HG02642 (cell line): ENCODE measurements around the gene IQGAP2.

ENCODE experiments used
- ATAC-seq: cut with Tn5 transposase; IDR thresholded peaks from one replicate; pipeline ENCODE4 v1.9.1; 2021; ENCODE audit warnings: mild to moderate bottlenecking; ENCODE audit not compliant: unreplicated experiment, poor library complexity

The IQGAP2 gene

DNA sequence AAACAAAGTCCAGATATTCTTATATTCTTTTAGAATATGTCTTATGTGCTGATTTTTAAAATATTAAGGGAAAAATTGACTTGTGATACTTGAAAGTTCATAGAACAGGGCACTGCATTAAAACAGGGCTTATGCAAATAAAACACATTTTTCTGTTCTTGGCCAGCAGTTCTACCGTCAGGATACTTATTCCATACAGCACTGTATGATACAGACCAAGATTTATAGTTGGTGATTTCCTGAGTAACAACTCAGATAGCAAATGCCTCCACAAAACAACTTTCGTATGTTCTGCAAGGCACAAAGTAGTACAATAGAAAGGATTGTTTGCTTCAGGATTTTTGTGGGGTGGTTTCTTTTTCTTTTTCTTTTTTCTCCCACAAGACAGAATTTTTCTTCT is 150.2 kb downstream of the IQGAP2 start:
- ATAC-seq = no peak

GRCh38 chr5:76555114-76555513 is 152.0 kb downstream of the IQGAP2 start:
- ATAC-seq = no peak

DNA sequence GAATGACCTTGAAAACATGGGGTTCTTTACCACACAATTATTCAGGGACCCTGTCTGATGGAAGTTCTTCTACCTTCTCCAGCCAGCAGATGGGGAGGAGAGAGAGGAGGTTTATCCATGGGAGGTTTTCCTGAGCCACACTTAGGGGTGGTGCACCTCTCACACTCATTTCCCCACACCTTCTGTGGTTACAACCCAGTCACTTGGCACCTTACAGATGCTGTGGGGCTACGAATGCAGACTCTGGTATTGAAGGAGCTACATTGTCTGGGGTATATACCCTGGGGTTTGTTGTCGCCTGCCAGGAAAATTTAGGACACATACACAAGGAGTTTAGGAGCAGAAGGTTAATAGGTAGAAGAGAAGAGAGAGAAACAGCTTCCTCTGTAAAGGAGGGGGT is 152.6 kb downstream of the IQGAP2 start:
- ATAC-seq = no peak

DNA sequence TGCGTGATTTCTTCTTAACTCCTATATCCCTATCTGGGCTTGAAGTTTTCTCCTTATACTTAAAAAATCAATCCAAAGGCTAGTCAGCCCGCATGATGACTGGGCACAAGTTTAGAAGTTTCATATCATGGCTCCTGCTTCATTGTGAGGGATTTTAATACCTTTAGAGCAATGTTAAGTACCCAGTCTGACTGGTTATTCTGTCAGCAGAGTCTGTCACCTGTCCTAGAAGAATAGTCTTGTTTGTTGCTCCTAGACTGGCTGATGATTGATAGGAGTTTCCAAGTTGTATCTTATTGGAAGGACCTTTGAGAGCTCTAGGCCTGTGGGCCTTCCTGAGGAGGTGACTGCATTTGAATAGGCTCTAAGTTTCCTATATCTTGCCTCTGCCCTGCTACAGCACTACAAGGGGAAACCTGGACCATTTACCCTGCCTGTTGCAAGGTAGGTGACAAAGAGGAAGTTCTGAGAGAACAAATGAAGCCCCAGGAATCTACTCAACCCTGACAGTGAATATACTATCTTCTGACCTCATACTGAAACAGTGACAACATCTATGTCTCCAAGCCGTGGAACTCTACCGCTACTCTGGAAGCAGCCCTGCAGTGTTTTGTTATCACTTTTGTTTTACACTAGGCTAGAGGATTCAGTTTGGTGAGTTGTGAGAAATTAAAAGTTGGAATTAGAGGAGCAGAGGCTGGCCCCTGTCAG is 153.6 kb downstream of the IQGAP2 start:
- peak; percentile 88 for ATAC-seq

DNA sequence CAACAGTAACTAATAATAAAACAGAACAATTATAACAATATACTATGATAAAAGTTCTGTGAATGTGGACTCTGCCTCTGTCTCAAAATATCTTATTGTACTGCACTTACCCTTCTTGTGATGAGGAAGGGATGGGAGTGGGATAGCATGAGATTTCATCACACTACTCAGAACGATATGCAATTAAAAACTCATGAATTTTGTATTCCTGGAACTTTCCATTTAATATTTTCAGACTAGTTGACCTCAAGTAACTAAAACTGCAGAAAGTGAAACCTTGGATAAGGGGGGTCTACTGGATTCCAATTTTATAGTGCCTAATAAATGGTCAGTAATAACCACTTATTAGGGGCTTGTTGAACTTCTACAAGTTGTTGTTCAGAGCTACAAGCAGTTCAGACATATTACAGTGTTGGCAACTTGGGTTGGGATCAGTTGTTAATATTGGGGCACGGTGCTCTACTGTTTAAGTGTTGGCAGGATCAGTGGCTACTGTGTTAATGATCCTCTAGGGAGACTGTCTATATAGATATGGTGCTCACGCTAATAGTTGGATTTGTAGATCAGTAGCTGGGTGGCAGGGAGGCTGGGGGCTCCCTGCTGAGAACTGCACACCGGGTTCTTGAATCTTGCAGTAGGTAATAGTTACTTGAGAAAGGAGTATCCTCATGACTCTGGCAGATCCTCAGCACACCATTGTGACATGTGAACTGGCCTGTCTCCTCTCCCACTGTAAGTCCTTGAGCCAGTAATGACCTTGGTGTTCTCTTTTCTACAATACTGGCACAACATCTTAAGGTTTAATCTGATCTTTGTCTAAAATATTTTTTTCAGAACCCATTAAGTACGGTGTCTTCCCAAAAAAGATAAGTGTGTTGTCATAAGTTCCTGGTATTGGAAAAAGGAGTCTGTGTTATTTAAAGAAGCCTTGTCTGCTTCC is 158.1 kb downstream of the IQGAP2 start:
- ATAC-seq = no peak

GRCh38 chr5:76561959-76562358 is 158.9 kb downstream of the IQGAP2 start:
- no peak for ATAC-seq

GRCh38 chr5:76565009-76565408 is 161.9 kb downstream of the IQGAP2 start:
- no peak for ATAC-seq

DNA sequence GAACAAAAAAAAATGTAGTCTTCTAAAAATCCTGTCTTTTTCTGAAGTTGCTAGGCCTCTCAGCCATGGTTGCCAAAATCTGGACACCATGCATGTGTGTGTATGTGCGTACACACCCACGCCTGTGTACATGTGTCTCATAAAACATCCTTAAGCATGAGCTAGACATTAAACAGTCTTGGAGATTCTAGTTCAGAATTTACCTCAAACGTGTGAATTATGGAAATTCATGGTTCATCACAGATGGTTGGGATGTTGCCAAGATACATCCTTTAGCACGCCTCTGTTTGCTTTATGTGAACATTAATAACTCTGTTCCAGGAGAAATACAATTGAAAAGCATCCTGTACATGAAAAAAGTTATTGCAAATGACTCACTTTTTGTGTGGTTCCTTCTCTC is 167.1 kb downstream of the IQGAP2 start:
- ATAC-seq = no peak

GRCh38 chr5:76571559-76571958 is 168.5 kb downstream of the IQGAP2 start:
- no peak for ATAC-seq

DNA sequence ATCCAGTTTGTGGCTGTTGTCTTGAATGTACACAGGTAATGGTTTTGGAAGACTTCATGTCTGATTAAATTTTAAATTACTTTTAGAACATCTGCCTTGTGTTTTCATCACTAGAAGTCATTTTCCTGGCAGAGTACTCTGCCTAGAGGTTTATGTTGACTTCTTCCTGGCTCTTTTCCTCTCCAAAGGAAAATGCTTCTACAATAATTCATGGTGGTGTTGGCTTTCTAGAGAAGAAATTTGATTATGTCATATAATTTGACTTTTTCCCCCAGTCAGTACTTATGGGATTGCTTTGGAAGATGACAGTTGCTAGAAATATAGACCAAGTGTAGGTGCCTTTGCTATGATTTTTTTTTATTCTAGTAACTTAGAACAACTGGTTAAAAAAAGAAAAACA is 173.4 kb downstream of the IQGAP2 start:
- no peak for ATAC-seq

- no peak for ATAC-seq
Measured at GRCh38 chr5:76576996-76577395, 173.9 kb downstream of the IQGAP2 start.

DNA sequence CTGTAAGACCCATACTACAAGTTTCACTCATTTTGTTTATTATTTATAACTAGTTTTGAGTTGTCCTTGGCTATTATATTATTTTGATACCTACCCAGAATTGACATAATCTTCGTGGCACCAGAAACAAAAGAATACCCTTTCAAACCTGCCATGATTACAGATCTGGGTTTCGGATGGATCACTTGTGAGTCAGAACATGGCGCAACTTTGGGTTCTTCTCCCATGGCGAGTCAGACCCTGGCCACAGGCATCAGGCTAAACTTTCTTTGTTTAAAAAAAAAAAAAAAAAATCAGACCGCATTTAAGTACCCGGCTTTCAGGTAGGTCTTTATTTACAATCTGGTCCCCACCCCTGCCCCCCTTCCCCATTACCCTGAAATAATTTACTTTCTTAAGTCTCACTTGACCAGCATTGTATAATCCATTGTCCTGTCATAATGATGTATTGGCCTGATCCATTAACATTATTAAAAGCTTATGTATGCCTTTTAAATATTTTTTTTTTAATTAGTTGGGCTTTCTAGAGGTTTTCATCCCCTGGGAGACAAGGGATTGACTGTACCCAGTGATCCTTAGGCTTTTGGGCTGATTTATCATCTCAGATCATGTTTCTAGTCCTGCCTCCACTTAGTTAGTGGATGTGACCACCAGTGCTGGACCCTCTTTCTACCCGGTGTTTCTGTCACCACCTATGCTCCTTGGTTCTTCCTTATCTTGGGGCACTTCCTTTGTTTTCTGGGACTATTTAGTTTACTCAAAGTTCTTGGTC is 176.3 kb downstream of the IQGAP2 start:
- no peak for ATAC-seq

DNA sequence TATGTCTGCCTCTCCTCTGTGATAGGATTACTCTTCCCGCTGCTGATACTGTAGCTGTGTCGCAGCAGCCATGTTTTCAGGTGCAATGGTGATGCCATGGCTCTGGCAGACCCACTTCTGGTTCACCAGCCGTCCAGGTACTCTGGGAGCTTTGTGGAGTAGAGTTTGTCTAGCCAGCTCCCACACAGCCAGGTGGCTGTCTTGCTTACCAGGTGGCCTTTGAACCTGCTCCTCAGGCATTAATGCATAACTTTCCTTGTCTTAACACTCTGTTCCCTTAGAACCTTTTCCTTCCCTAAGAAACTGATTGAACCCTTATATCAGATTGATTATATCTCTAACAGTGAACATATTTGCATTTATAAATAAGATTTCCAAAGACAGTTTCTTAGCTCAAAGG is 177.9 kb downstream of the IQGAP2 start:
- no peak for ATAC-seq

GRCh38 chr5:76582230-76583162 is 179.4 kb downstream of the IQGAP2 start:
- ATAC-seq = peak; percentile 92

DNA sequence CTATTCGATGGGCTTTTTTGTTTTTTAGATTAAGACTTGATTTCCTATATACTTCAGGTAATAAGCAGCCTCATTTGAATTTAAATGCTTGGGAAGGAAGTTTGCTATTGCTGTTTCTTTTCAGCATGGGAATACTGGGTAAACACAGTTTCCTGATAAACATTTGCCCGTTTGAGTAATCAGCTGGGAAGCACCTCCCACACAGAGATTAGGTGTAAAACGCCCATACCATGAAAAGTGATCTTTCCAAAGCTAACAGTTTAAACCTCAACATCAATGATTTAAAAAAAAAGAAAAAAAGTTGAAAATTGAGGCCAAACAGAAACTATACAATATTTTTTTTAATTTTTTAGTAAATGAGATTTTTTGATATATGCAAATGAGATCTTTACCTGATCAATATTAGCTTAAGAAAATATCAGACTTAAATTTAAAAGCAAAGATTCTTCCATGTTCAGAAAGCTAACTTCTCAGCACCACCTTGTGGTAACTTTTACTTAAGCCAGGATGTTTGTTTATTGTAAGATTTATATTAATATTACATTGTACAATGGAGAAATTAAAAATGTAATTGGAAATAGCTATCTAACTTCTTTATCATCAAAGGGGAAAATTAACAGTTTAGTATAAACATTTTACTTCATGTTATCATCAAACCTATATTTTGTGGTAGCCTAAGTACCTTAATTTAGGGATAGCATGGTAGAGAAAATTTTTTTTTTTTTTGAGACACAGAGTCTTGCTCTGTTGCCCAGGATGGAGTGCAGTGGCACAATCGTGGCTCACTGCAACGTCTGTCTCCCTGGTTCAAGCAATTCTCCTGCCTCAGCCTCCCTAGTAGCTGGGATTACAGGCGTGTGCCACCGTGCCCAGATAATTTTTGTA is 180.3 kb downstream of the IQGAP2 start:
- no peak for ATAC-seq

DNA sequence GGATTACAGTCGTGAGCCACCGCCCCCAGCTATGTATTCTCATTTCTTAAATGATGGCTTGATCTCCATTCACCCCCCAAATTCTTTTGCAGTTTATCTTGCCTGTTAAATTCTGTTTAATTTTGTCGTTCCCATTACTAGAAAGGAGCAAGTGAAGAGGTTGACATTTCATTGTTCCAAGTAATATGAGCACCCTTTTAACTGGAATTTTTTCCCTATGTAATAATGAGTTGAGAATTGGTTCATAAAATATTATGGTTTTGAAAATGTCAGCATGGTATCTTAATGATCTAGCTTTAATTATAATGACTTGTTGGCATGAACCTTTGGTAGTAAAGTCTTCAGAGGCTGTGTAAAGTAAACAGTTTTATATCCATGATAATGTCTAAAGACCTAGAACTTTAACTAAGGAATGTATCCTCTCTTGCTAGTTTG is 182.7 kb downstream of the IQGAP2 start:
- no peak for ATAC-seq

DNA sequence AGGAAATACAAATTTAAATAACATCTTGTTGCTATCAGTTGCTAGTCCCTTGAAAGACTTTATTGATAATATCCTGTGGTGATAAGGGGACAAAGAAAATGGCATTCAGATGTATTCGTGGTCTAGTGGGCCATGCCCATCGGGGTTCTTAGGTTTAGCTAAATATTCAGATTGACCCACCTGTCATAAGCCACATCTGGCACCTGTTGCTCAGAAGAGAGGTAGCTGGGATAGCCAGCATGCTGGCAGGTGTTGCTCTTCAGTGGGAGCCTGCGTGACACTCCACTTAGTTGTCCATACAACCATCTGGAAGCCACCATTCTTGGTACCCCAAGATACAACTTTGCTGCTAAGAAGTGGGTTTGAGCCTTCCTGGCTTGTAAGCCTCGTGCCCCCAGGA is 183.4 kb downstream of the IQGAP2 start:
- no peak for ATAC-seq

DNA sequence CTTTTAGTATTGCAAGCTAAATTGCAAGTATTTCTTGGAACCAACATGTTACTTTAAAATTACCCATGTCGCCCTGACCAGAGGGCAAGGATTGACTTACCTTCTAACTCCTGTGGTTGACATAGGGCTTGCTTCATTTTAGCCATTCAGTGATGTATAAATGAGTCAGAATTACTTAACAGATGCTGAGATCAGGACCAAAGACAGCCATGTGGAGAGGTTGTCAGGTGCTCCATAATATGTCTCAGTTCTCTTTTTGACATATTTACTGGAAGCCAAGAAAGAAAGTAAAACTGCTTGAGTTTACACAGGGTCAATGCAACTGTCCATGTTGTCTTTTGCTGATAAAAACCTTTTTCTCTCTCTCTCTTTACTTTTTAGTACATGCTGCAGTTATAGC is 186.9 kb downstream of the IQGAP2 start:
- ATAC-seq = peak; percentile 96

DNA sequence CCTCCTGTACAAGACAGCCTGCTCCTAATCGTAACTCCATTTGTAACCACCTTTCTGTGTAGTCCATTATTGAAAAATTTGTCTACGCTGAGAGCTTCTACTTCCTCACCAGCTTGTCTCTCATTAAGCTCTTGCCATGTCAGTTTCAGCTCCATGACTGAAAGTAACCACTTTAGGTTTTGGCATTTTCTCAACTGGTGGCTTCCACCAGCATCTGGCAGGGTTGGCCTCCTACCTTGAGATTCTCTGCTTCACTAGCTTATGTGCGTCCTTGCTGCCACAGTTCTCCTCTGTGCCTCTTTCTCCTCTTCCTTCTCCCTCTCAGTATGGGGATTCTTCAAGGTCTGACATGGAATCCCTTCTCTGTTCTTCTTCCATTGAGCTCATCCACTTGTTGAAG is 188.3 kb downstream of the IQGAP2 start:
- no peak for ATAC-seq
